Measurements from ENCODE around the gene FGA. TPM values are rescaled to one million over a fixed set of nuclear protein-coding genes. Genes with fewer than 3 reads are reported as not detected.

FGA gene
- not detected in 2 replicates for total RNA-seq
- not detected for polyA plus RNA-seq (2012)

- DNase-seq (ENCODE audit: low read depth): no peak
Observed at GRCh38 chr4:154590329-154591006, at the start of gene FGA. FGA (minus strand) TSS chr4:154590742; CDS start chr4:154590687, 55 bp downstream.

- no peak for DNase-seq (ENCODE audit: low read depth)
Observed at GRCh38 chr4:154634058-154634457, 43.5 kb upstream of the FGA start.

- DNase-seq (ENCODE audit: low read depth): no peak
Observed at GRCh38 chr4:154631828-154632227, 41.3 kb upstream of the FGA start.

- no peak for DNase-seq (ENCODE audit: low read depth)
Observed at GRCh38 chr4:154630324-154630723, 39.8 kb upstream of the FGA start.

- DNase-seq (ENCODE audit: low read depth): peak; percentile 13
Observed at GRCh38 chr4:154626793-154627484, 36.4 kb upstream of the FGA start.

GRCh38 chr4:154625971-154626370, 35.4 kb upstream of the FGA start:
- no peak for DNase-seq (ENCODE audit: low read depth)

- DNase-seq (ENCODE audit: low read depth): no peak
Observed at GRCh38 chr4:154623995-154624394, 33.5 kb upstream of the FGA start.

- DNase-seq (ENCODE audit: low read depth): no peak
Observed at GRCh38 chr4:154623436-154623835, 32.9 kb upstream of the FGA start.

- DNase-seq (ENCODE audit: low read depth): peak; percentile 39
Observed at GRCh38 chr4:154622598-154622997, 32.1 kb upstream of the FGA start.

- no peak for DNase-seq (ENCODE audit: low read depth)
Observed at GRCh38 chr4:154620111-154620510, 29.6 kb upstream of the FGA start.

- peak; percentile 59 for DNase-seq (ENCODE audit: low read depth)
Observed at GRCh38 chr4:154618708-154619315, 28.3 kb upstream of the FGA start.

- DNase-seq (ENCODE audit: low read depth): no peak
Observed at GRCh38 chr4:154617820-154618317, 27.3 kb upstream of the FGA start.

GRCh38 chr4:154616731-154617130, 26.2 kb upstream of the FGA start:
- DNase-seq (ENCODE audit: low read depth): no peak

- no peak for DNase-seq (ENCODE audit: low read depth)
Observed at GRCh38 chr4:154616287-154616686, 25.7 kb upstream of the FGA start.

GRCh38 chr4:154615211-154615610, 24.7 kb upstream of the FGA start:
- no peak for DNase-seq (ENCODE audit: low read depth)

GRCh38 chr4:154614306-154614705, 23.8 kb upstream of the FGA start:
- DNase-seq (ENCODE audit: low read depth): no peak

- no peak for DNase-seq (ENCODE audit: low read depth)
Observed at GRCh38 chr4:154612472-154613414, 22.2 kb upstream of the FGA start, which contains the start of gene FGG. FGG (minus strand) TSS chr4:154612656; CDS start chr4:154612609, 47 bp downstream.

GRCh38 chr4:154611833-154612232, 21.3 kb upstream of the FGA start:
- DNase-seq (ENCODE audit: low read depth): no peak

GRCh38 chr4:154610582-154610981, 20.0 kb upstream of the FGA start:
- DNase-seq (ENCODE audit: low read depth): no peak

- DNase-seq (ENCODE audit: low read depth): no peak
Observed at GRCh38 chr4:154609532-154609931, 19.0 kb upstream of the FGA start.
